Brain microvascular endothelial cell (primary cell): ENCODE data around the gene ING3.
A peak's percentile ranks its signal among the peaks of the same experiment; 100 is the strongest.

ENCODE experiments used
- DNase-seq: peaks from one replicate; pipeline ENCODE4 v3.0.0-alpha.2; 2020
- H3K27ac ChIP-seq: fragments of 250-450 bp; sonication (Bioruptor Pico); 2 replicates; pipeline ENCODE4 v1.5.1; 2020; ENCODE audit warnings: mild to moderate bottlenecking, moderate library complexity
- H3K27me3 ChIP-seq: fragments of 250-450 bp; sonication (Bioruptor Pico); replicated peaks from 2 replicates; pipeline ENCODE4 v1.5.1; 2020; ENCODE audit warnings: mild to moderate bottlenecking
- H3K36me3 ChIP-seq: fragments of 250-450 bp; sonication (Bioruptor Pico); replicated peaks from 2 replicates; pipeline ENCODE4 v1.5.1; 2020; ENCODE audit warnings: mild to moderate bottlenecking
- H3K4me3 ChIP-seq: 2 replicates; pipeline ENCODE4 v1.5.1; 2011; ENCODE audit warnings: low read depth, mild to moderate bottlenecking, control low read depth, low read length, moderate library complexity
- CTCF ChIP-seq: IDR thresholded peaks from 2 replicates; pipeline ENCODE4 v1.5.1; 2011; ENCODE audit warnings: low read depth, mild to moderate bottlenecking, moderate library complexity, low read length, control low read depth, inconsistent platforms; ENCODE audit errors: missing control alignments
- in situ Hi-C: cut with HindIII; loops from 2 replicates; pipeline ENCODE4 v1.10.0; 2017; ENCODE audit warnings: low sequenced_read_pairs, low pct_ligation_motif_present

The ING3 gene

DNA sequence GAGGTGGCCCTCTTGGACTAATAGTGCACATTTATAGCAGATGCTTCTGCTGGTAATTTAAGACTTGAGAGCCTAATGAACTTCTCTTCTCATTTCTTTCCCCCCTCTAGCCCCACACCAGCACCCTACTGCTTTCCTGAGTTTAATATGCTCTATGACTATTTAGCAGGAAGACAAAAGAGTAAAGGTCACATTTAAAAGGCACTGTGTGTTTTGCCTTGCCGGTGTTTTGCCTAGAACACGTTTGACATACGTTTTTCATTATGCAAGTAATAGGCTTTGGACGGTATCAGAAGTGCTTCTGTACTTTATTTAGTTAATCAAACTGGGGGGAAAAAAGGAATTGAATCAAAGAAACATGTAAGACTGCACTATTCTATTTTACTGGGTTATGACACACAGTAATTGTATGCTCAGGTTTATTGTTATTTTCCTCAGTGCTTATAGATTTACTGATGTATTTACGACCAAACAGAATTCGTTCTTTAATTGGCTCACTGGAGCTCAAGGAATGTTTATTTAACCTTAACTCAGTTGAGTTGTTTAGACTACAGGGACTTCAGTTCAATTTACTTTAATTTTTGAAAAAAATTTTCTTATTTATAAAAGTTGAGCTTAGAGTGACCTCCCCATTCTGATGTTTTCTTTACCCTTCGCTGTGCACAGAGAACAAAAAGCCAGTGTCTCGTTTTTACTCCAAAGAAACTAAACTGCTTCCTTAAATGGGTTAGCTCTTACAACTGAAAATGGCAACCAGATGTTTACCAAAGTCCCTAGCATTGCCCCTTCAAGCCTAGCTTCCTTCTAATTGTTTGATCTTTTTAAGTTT, 73.3 kb downstream of the ING3 start:
- in situ Hi-C loops, result no loop called here
- Histone ChIP-seq H3K36me3 (no peaks in the 10 kb centered on the region), H3K4me3 (no peak overlapping the region), H3K27ac (peak overlapping the region; percentile 59), H3K27me3 (no peaks in the 10 kb centered on the region)
- no peak for TF ChIP-seq CTCF
- no peak for DNase-seq

DNA sequence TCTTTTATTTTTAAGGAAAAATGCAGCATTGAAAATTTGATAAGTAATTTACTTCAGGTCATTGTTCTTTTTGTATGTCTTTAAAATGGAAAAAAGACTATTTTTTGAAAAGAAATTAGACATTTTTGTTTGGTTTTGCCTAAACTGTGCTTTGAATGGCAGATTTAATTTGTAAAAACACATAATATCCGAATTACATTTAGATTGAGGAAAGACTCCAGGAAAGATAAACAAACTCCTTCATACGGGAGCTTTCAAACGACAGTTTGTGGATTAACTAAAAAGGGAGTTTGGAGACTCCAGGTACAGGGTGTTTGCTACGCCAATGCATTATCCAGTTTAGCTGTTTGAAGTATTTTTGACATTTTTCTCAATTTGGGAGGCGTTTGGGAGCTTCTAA, 74.0 kb downstream of the ING3 start:
- H3K27me3 ChIP-seq, result no peaks in the 10 kb centered on the region
- no peak for TF ChIP-seq CTCF
- H3K27ac ChIP-seq, result peak overlapping the region; percentile 59
- DNase-seq, result no peak
- no peaks in the 10 kb centered on the region for H3K36me3 ChIP-seq
- in situ Hi-C loops, result no loop called here
- H3K4me3 ChIP-seq, result no peak overlapping the region

GRCh38 chr7:121026159-121026558, 75.6 kb downstream of the ING3 start:
- Histone ChIP-seq H3K27me3 (no peaks in the 10 kb centered on the region), H3K4me3 (no peak overlapping the region), H3K36me3 (no peaks in the 10 kb centered on the region), H3K27ac (no peak overlapping the region)
- DNase-seq, result no peak
- no peak for TF ChIP-seq CTCF
- in situ Hi-C loops, result no loop called here

- Histone ChIP-seq H3K27me3 (no peaks in the 10 kb centered on the region), H3K36me3 (no peaks in the 10 kb centered on the region), H3K27ac (no peak overlapping the region), H3K4me3 (no peak overlapping the region)
- no peak for DNase-seq
- in situ Hi-C loops, result no loop called here
- TF ChIP-seq CTCF, result no peak
Measured at GRCh38 chr7:121026577-121027111, 76.1 kb downstream of the ING3 start.
